Activated naive CD4-positive, alpha-beta T cell treated with anti-CD3 and anti-CD28 coated beads for 36 hours (primary cell): Measurements from ENCODE around the gene ALB. TPM values are rescaled to one million over a fixed set of nuclear protein-coding genes. Genes with fewer than 3 reads are reported as not detected.

Source experiments
- CTCF ChIA-PET: fragments of 350-600 bp; sonication (Branson Sonifier 250); formaldehyde crosslinking; loops from one replicate; lab custom pipeline; 2021; ENCODE audit warnings: antibody characterized with exemption; lab: Charles Lee
- DNase-seq: peaks from one replicate; pipeline ENCODE4 v3.0.0-alpha.2; 2020
- H3K27ac Mint-ChIP-seq: one replicate; pipeline ENCODE4 v1.8.0; 2021; ENCODE audit warnings: mild to moderate bottlenecking, mixed read lengths
- H3K27me3 Mint-ChIP-seq: one replicate; pipeline ENCODE4 v1.8.0; 2021; ENCODE audit warnings: low read depth, mixed read lengths
- H3K36me3 Mint-ChIP-seq: one replicate; pipeline ENCODE4 v1.8.0; 2021; ENCODE audit warnings: low read depth, mixed read lengths
- H3K4me1 Mint-ChIP-seq: one replicate; pipeline ENCODE4 v1.8.0; 2021; ENCODE audit warnings: low read depth, mixed read lengths
- H3K4me3 Mint-ChIP-seq: one replicate; pipeline ENCODE4 v1.8.0; 2021; ENCODE audit warnings: mild to moderate bottlenecking, moderate library complexity, mixed read lengths
- H3K9me3 Mint-ChIP-seq: one replicate; pipeline ENCODE4 v1.8.0; 2021; ENCODE audit warnings: mixed read lengths
- intact Hi-C: fragments of 100-400 bp; cut with micrococcal nuclease; formaldehyde crosslinking; loops from one replicate; pipeline ENCODE4 v1.15.1; 2023
- total RNA-seq, 2 experiments: library from RNA; stranded (reverse); gene quantifications; one replicate each; pipeline ENCODE4 v1.2.3, GENCODE V29; 2021

ALB gene
- total RNA-seq, 2 experiments from 2014 or later: not detected

DNA sequence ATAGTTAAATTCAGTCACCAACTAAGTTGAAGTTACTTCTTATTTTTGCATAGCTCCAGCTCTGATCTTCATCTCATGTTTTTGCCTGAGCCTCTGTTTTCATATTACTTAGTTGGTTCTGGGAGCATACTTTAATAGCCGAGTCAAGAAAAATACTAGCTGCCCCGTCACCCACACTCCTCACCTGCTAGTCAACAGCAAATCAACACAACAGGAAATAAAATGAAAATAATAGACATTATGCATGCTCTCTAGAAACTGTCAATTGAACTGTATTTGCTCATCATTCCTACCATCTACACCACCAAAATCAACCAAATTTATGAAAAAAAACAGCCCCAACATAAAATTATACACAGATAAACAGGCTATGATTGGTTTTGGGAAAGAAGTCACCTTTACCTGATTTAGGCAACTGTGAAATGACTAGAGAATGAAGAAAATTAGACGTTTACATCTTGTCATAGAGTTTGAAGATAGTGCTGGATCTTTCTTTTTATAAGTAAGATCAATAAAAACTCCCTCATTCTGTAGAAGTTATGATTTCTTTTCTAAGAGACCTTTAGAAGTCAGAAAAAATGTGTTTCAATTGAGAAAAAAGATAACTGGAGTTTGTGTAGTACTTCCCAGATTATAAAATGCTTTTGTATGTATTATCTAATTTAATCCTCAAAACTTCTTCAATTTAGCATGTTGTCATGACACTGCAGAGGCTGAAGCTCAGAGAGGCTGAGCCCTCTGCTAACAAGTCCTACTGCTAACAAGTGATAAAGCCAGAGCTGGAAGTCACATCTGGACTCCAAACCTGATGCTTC lies 7.0 kb downstream of the ALB start:
- Mint-ChIP-seq H3K27ac (no peak overlapping the region), H3K36me3 (no peaks in the 10 kb centered on the region), H3K4me1 (no peaks in the 10 kb centered on the region), H3K4me3 (no peak overlapping the region), H3K27me3 (no peaks in the 10 kb centered on the region), H3K9me3 (no peaks in the 10 kb centered on the region)
- CTCF ChIA-PET: no interaction called here
- intact Hi-C loops: no loop called here
- no peak for DNase-seq

- H3K4me1 Mint-ChIP-seq: no peaks in the 10 kb centered on the region
- H3K4me3 Mint-ChIP-seq: no peak overlapping the region
- no peak overlapping the region for H3K27ac Mint-ChIP-seq
- H3K36me3 Mint-ChIP-seq: no peaks in the 10 kb centered on the region
- no peaks in the 10 kb centered on the region for H3K9me3 Mint-ChIP-seq
- CTCF ChIA-PET: no interaction called here
- DNase-seq: no peak
- H3K27me3 Mint-ChIP-seq: no peaks in the 10 kb centered on the region
- intact Hi-C loops: no loop called here
These were observed 7.8 kb downstream of the ALB start for GRCh38 chr4:73411731-73412414.

- Mint-ChIP-seq H3K9me3 (no peaks in the 10 kb centered on the region), H3K27ac (no peak overlapping the region), H3K4me1 (no peaks in the 10 kb centered on the region), H3K36me3 (no peaks in the 10 kb centered on the region), H3K4me3 (no peak overlapping the region), H3K27me3 (no peaks in the 10 kb centered on the region)
- no peak for DNase-seq
- CTCF ChIA-PET: no interaction called here
- intact Hi-C loops: no loop called here
These were observed 9.2 kb downstream of the ALB start for GRCh38 chr4:73413294-73413755.

DNA sequence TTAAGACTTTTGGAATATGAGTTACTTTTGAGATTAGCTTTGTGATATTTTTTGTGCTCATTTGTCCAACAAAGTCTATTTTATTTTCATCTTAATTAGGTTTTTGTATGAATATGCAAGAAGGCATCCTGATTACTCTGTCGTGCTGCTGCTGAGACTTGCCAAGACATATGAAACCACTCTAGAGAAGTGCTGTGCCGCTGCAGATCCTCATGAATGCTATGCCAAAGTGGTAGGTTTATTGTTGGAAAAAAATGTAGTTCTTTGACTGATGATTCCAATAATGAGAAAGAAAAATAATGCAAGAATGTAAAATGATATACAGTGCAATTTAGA lies 10.8 kb downstream of the ALB start:
- Mint-ChIP-seq H3K27me3 (no peaks in the 10 kb centered on the region), H3K4me3 (no peak overlapping the region), H3K27ac (no peak overlapping the region), H3K4me1 (no peaks in the 10 kb centered on the region), H3K9me3 (no peaks in the 10 kb centered on the region), H3K36me3 (no peaks in the 10 kb centered on the region)
- CTCF ChIA-PET: no interaction called here
- no peak for DNase-seq
- intact Hi-C loops: no loop called here

- Mint-ChIP-seq H3K27me3 (no peaks in the 10 kb centered on the region), H3K27ac (no peak overlapping the region), H3K9me3 (no peaks in the 10 kb centered on the region), H3K36me3 (no peaks in the 10 kb centered on the region), H3K4me3 (no peak overlapping the region), H3K4me1 (no peaks in the 10 kb centered on the region)
- DNase-seq: no peak
- intact Hi-C loops: no loop called here
- CTCF ChIA-PET: interaction anchor here (1.0 kb wide), 1 partner anchor 30 kb away, joined by 3 read pairs; no protein-coding TSS in a partner anchor
These were observed 11.7 kb downstream of the ALB start for GRCh38 chr4:73415807-73416238.

DNA sequence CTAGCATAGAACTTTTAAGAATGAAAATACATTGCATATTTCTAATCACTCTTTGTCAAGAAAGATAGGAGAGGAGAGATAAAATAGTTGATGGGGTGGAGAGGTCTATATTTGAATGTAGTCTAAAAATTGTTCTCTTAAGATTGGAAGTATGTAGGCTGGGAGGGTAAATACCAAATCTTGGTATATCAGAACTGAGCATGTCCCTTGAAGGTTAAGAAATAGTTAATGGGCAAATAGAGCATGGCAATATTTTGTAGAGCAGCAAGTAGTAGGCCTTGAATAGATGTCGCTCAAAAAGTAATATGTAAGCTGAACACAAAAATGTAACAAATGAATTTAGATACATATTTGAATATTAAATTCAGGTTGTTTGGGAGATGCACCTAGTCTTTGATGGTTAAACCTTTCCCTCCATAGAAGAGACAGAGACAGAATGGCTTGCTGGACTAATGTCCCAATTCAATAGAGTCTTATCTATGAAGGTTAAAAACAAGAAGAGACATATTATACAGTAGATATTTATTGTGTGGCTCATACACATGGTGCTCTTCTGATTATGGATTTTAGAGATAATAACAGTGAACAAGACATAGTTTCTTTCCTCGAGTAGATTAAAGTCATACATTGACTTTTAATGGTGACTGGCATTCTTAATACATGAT lies 12.5 kb downstream of the ALB start:
- no peaks in the 10 kb centered on the region for H3K4me1 Mint-ChIP-seq
- H3K27me3 Mint-ChIP-seq: no peaks in the 10 kb centered on the region
- no peak for DNase-seq
- no peak overlapping the region for H3K27ac Mint-ChIP-seq
- H3K4me3 Mint-ChIP-seq: no peak overlapping the region
- intact Hi-C loops: no loop called here
- H3K36me3 Mint-ChIP-seq: no peaks in the 10 kb centered on the region
- CTCF ChIA-PET: interaction anchor here (1.0 kb wide), 1 partner anchor 30 kb away, joined by 3 read pairs; no protein-coding TSS in a partner anchor
- H3K9me3 Mint-ChIP-seq: no peaks in the 10 kb centered on the region

DNA sequence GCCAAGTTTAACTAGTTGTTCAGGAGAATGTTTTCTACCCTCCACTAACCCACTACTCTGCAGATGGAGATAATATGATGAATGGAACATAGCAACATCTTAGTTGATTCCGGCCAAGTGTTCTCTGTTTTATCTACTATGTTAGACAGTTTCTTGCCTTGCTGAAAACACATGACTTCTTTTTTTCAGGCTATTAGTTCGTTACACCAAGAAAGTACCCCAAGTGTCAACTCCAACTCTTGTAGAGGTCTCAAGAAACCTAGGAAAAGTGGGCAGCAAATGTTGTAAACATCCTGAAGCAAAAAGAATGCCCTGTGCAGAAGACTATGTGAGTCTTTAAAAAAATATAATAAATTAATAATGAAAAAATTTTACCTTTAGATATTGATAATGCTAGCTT lies 13.3 kb downstream of the ALB start:
- intact Hi-C loops: no loop called here
- DNase-seq: no peak
- Mint-ChIP-seq H3K27me3 (no peaks in the 10 kb centered on the region), H3K4me3 (no peak overlapping the region), H3K9me3 (no peaks in the 10 kb centered on the region), H3K4me1 (no peaks in the 10 kb centered on the region), H3K27ac (no peak overlapping the region), H3K36me3 (no peaks in the 10 kb centered on the region)
- CTCF ChIA-PET: interaction anchor here (1.6 kb wide), 1 partner anchor 16 kb away, joined by 5 read pairs; no protein-coding TSS in a partner anchor

- H3K36me3 Mint-ChIP-seq: no peaks in the 10 kb centered on the region
- no peaks in the 10 kb centered on the region for H3K27me3 Mint-ChIP-seq
- intact Hi-C loops: no loop called here
- CTCF ChIA-PET: interaction anchor here (1.6 kb wide), 1 partner anchor 15 kb away, joined by 5 read pairs; no protein-coding TSS in a partner anchor
- no peak for DNase-seq
- no peak overlapping the region for H3K27ac Mint-ChIP-seq
- no peaks in the 10 kb centered on the region for H3K9me3 Mint-ChIP-seq
- no peak overlapping the region for H3K4me3 Mint-ChIP-seq
- no peaks in the 10 kb centered on the region for H3K4me1 Mint-ChIP-seq
These were observed 13.9 kb downstream of the ALB start for GRCh38 chr4:73417973-73418372.

GRCh38 chr4:73418677-73419076 lies 14.6 kb downstream of the ALB start:
- H3K36me3 Mint-ChIP-seq: no peaks in the 10 kb centered on the region
- CTCF ChIA-PET: interaction anchor here (1.6 kb wide), 1 partner anchor 15 kb away, joined by 5 read pairs; no protein-coding TSS in a partner anchor
- no peaks in the 10 kb centered on the region for H3K27me3 Mint-ChIP-seq
- H3K4me1 Mint-ChIP-seq: no peaks in the 10 kb centered on the region
- intact Hi-C loops: no loop called here
- no peak overlapping the region for H3K27ac Mint-ChIP-seq
- H3K4me3 Mint-ChIP-seq: no peak overlapping the region
- no peak for DNase-seq
- H3K9me3 Mint-ChIP-seq: no peaks in the 10 kb centered on the region

GRCh38 chr4:73419106-73420038 lies 15.3 kb downstream of the ALB start:
- CTCF ChIA-PET: interaction anchor here (0.7 to 1.6 kb wide), 2 partner anchors 14 to 19 kb away, joined by 3 to 5 read pairs; no protein-coding TSS in a partner anchor
- no peak overlapping the region for H3K4me3 Mint-ChIP-seq
- no peaks in the 10 kb centered on the region for H3K9me3 Mint-ChIP-seq
- DNase-seq: no peak
- H3K27me3 Mint-ChIP-seq: no peaks in the 10 kb centered on the region
- intact Hi-C loops: no loop called here
- no peaks in the 10 kb centered on the region for H3K36me3 Mint-ChIP-seq
- H3K27ac Mint-ChIP-seq: no peak overlapping the region
- H3K4me1 Mint-ChIP-seq: no peaks in the 10 kb centered on the region

DNA sequence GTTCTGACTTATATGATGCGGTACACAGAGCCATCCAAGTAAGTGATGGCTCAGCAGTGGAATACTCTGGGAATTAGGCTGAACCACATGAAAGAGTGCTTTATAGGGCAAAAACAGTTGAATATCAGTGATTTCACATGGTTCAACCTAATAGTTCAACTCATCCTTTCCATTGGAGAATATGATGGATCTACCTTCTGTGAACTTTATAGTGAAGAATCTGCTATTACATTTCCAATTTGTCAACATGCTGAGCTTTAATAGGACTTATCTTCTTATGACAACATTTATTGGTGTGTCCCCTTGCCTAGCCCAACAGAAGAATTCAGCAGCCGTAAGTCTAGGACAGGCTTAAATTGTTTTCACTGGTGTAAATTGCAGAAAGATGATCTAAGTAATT lies 16.5 kb downstream of the ALB start:
- H3K9me3 Mint-ChIP-seq: no peaks in the 10 kb centered on the region

More for the DNA sequence above, 16.5 kb downstream of the ALB start:
- CTCF ChIA-PET: interaction anchor here (0.6 kb wide), 1 partner anchor 964 kb away, joined by 3 read pairs; no protein-coding TSS in a partner anchor
- intact Hi-C loops: no loop called here
- Mint-ChIP-seq H3K4me1 (no peaks in the 10 kb centered on the region), H3K27me3 (no peaks in the 10 kb centered on the region), H3K36me3 (no peaks in the 10 kb centered on the region), H3K4me3 (no peak overlapping the region), H3K27ac (no peak overlapping the region)
- no peak for DNase-seq
